IMR-90 (cell line): ENCODE measurements around the gene ZBTB14. TPM values are rescaled to one million over a fixed set of nuclear protein-coding genes. Genes with fewer than 3 reads are reported as not detected.

Experiments used
- ATAC-seq: fragments of 200-7000 bp; cut with Tn5 transposase; 2 replicates; pipeline ENCODE4 v1.9.1; 2020; ENCODE audit warnings: low read depth, mild to moderate bottlenecking, moderate library complexity
- BruUV-seq: library from RNA; stranded (reverse); fragments of 400-500 nt; replicated peaks from 2 replicates; lab custom pipeline; 2021; lab: Mats Ljungman, UMichigan
- CTCF ChIA-PET: fragments of 300-600 bp; formaldehyde crosslinking; extraction: SDS; loops from one replicate; lab custom pipeline; 2021; ENCODE audit warnings: antibody characterized with exemption; lab: Yijun Ruan, JAX
- POLR2A ChIA-PET: fragments of 300-600 bp; sonication (Branson Sonifier 250); formaldehyde crosslinking; loops from one replicate; lab custom pipeline; 2022; ENCODE audit warnings: antibody characterized with exemption; ENCODE audit not compliant: unreplicated experiment; lab: Charles Lee
- DNase-seq: peaks from one replicate; pipeline ENCODE4 v3.0.0; 2013
- H2AFZ ChIP-seq: replicated peaks from 2 replicates; pipeline ENCODE3; 2013; ENCODE audit warnings: low read length, mild to moderate bottlenecking; ENCODE audit not compliant: poor library complexity
- H2AK5ac ChIP-seq: 2 replicates; pipeline ENCODE4 v1.6.1; 2013; ENCODE audit warnings: low read depth, low read length, inconsistent platforms
- H2AK9ac ChIP-seq: replicated peaks from 2 replicates; pipeline ENCODE3; 2013; ENCODE audit warnings: mild to moderate bottlenecking, low read depth, low read length, moderate library complexity; ENCODE audit not compliant: poor library complexity
- H2BK120ac ChIP-seq: 2 replicates; pipeline ENCODE4 v1.6.1; 2013; ENCODE audit warnings: low read depth, low read length, inconsistent platforms
- H2BK15ac ChIP-seq: 3 replicates; pipeline ENCODE4 v1.6.1; 2013; ENCODE audit warnings: low read depth, low read length, inconsistent platforms
- H2BK20ac ChIP-seq: 2 replicates; pipeline ENCODE4 v1.6.1; 2013; ENCODE audit warnings: low read depth, mild to moderate bottlenecking, inconsistent platforms, low read length, moderate library complexity
- H2BK5ac ChIP-seq: 2 replicates; pipeline ENCODE4 v1.6.1; 2013; ENCODE audit warnings: mild to moderate bottlenecking, low read depth, low read length, inconsistent platforms; ENCODE audit not compliant: poor library complexity, severe bottlenecking
- H3K14ac ChIP-seq: replicated peaks from 2 replicates; pipeline ENCODE4 v1.6.1; 2013; ENCODE audit warnings: low read depth, low read length, inconsistent platforms
- H3K18ac ChIP-seq: 2 replicates; pipeline ENCODE4 v1.6.1; 2013; ENCODE audit warnings: low read depth, low read length, control low read depth
- H3K23ac ChIP-seq: 2 replicates; pipeline ENCODE4 v1.6.1; 2013; ENCODE audit warnings: low read depth, low read length, inconsistent platforms
- H3K27ac ChIP-seq: 2 replicates; pipeline ENCODE4 v1.5.1; 2013; ENCODE audit warnings: mild to moderate bottlenecking, control low read depth, low read length; ENCODE audit not compliant: insufficient read depth
- H3K27me3 ChIP-seq: 2 replicates; pipeline ENCODE4 v1.6.1; 2013; ENCODE audit warnings: low read length; ENCODE audit not compliant: control insufficient read depth, insufficient read depth
- H3K36me3 ChIP-seq: 2 replicates; pipeline ENCODE4 v1.6.1; 2013; ENCODE audit warnings: low read length, mixed read lengths; ENCODE audit not compliant: control insufficient read depth, insufficient read depth
- H3K4ac ChIP-seq: 2 replicates; pipeline ENCODE4 v1.6.1; 2013; ENCODE audit warnings: low read depth, low read length, inconsistent platforms
- H3K4me1 ChIP-seq: 2 replicates; pipeline ENCODE4 v1.6.1; 2013; ENCODE audit warnings: low read length, mixed read lengths; ENCODE audit not compliant: control insufficient read depth, insufficient read depth
- H3K4me2 ChIP-seq: 2 replicates; pipeline ENCODE4 v1.6.1; 2013; ENCODE audit warnings: low read depth, mild to moderate bottlenecking, control low read depth, low read length, moderate library complexity
- H3K4me3 ChIP-seq: 2 replicates; pipeline ENCODE4 v1.5.1; 2013; ENCODE audit warnings: low read depth, mild to moderate bottlenecking, control low read depth, low read length, moderate library complexity; ENCODE audit not compliant: insufficient read depth
- H3K56ac ChIP-seq: 2 replicates; pipeline ENCODE4 v1.6.1; 2013; ENCODE audit warnings: low read length, inconsistent platforms; ENCODE audit not compliant: insufficient read depth; ENCODE audit errors: extremely low read depth
- H3K79me1 ChIP-seq, 2 experiments: 2 replicates each; pipeline ENCODE4 v1.6.1; 2013; ENCODE audit warnings: low read length in 2 of 2, inconsistent platforms in 1 of 2, low read depth in 1 of 2
- H3K9ac ChIP-seq: 2 replicates; pipeline ENCODE4 v1.6.1; 2013; ENCODE audit warnings: low read depth, low read length, control low read depth
- H3K9me1 ChIP-seq: 2 replicates; pipeline ENCODE4 v1.6.1; 2013; ENCODE audit warnings: low read length, inconsistent platforms; ENCODE audit not compliant: insufficient read depth
- H3K9me3 ChIP-seq: 2 replicates; pipeline ENCODE4 v1.6.1; 2013; ENCODE audit warnings: low read length; ENCODE audit not compliant: control insufficient read depth, insufficient read depth
- H4K20me1 ChIP-seq: 2 replicates; pipeline ENCODE4 v1.6.1; 2013; ENCODE audit warnings: low read length, inconsistent platforms; ENCODE audit not compliant: insufficient read depth
- H4K5ac ChIP-seq: 2 replicates; pipeline ENCODE4 v1.6.1; 2013; ENCODE audit warnings: mild to moderate bottlenecking, low read depth, low read length, control low read depth
- H4K8ac ChIP-seq, 2 experiments: 2 replicates each; pipeline ENCODE4 v1.6.1; 2013; ENCODE audit warnings: low read depth in 2 of 2, low read length in 2 of 2, control low read depth in 1 of 2, inconsistent platforms in 1 of 2
- H4K91ac ChIP-seq: 2 replicates; pipeline ENCODE4 v1.6.1; 2013; ENCODE audit warnings: low read depth, low read length, inconsistent platforms; ENCODE audit not compliant: insufficient read depth
- MAFK ChIP-seq: IDR thresholded peaks from 2 replicates; pipeline ENCODE4 v1.6.1; 2012; ENCODE audit warnings: low read depth, low read length, improper control_type of control experiment
- POLR2A ChIP-seq: IDR thresholded peaks from 2 replicates; pipeline ENCODE4 v1.6.1; 2012; ENCODE audit warnings: mild to moderate bottlenecking, low read depth, low read length
- SMC3 ChIP-seq: fragments of 150-350 bp; IDR thresholded peaks from 2 replicates; pipeline ENCODE4 v1.6.1; 2016; ENCODE audit warnings: low read depth, mild to moderate bottlenecking, antibody characterized with exemption, low read length, moderate library complexity
- WGBS, 2 experiments: methylation state at CpG; one replicate each; pipeline versions ENCODE4 v1.1.5 to v1.1.7; 2013; ENCODE audit warnings: missing lambda C conversion rate in 2 of 2; ENCODE audit not compliant: insufficient read length in 1 of 2; ENCODE audit errors: extremely low coverage in 2 of 2; 5-methylcytosine and 5-hydroxymethylcytosine counted together
- dilution Hi-C: fragments of 300-500 bp; cut with HindIII; formaldehyde crosslinking; loops from one replicate; pipeline ENCODE4 v1.14.3; 2018; ENCODE audit warnings: low sequenced_read_pairs; ENCODE audit not compliant: unreplicated experiment
- in situ Hi-C: fragments of 300-500 bp; cut with MboI; formaldehyde crosslinking; loops from 3 replicates; pipeline ENCODE4 v1.14.3; 2019; ENCODE audit warnings: low sequenced_read_pairs, inconsistent platforms, mixed read lengths
- intact Hi-C: fragments of 100-400 bp; cut with micrococcal nuclease; formaldehyde crosslinking; loops from 2 replicates; pipeline ENCODE4 v1.10.0; 2022
- polyA plus RNA-seq, 3 experiments: library from polyadenylated mRNA; depleted of rRNA; stranded (reverse); fragments of >200 nt; gene quantifications; 2 replicates each; pipeline ENCODE4 v1.2.3, GENCODE V29; 2012; ENCODE audit warnings: low replicate concordance in 1 of 3
- total RNA-seq: library from RNA; depleted of rRNA; stranded (reverse); fragments of >200 nt; gene quantifications from 2 replicates; pipeline ENCODE4 v1.2.3, GENCODE V29; 2012

Gene ZBTB14
- total and polyA plus RNA-seq, 2 of the 4 experiments (the other 2 are of a cell fraction): 5.8 to 9.1 TPM

GRCh38 chr18:5266721-5267120 lies 28.8 kb downstream of the ZBTB14 start:
- intact Hi-C loops (no loop called here), dilution Hi-C loops (no loop called here), in situ Hi-C loops (no loop called here)
- Histone ChIP-seq H4K5ac (no peak overlapping the region), H3K23ac (no peak overlapping the region), H3K4ac (no peak overlapping the region), H4K8ac (no peak overlapping the region), H2BK15ac (no peak overlapping the region), H4K91ac (no peak overlapping the region), H3K14ac (no peak overlapping the region), H2AK5ac (no peak overlapping the region), H2BK20ac (no peak overlapping the region), H3K9me3 (no peaks in the 10 kb centered on the region), H3K9ac (no peak overlapping the region), H3K27me3 (no peaks in the 10 kb centered on the region), H3K4me1 (no peaks in the 10 kb centered on the region), H3K9me1 (no peaks in the 10 kb centered on the region), H3K4me3 (no peak overlapping the region), H3K56ac (no peak overlapping the region), H4K20me1 (no peaks in the 10 kb centered on the region), H3K18ac (no peak overlapping the region), H2AFZ (no peak overlapping the region), H2BK5ac (no peak overlapping the region), H2BK120ac (no peak overlapping the region), H3K4me2 (no peak overlapping the region), H3K36me3 (no peaks in the 10 kb centered on the region), H3K79me1 (no peaks in the 10 kb centered on the region), H2AK9ac (no peak overlapping the region), H3K27ac (no peak overlapping the region)
- WGBS, 2 experiments: no CpG with 5 or more reads among the region's 3 CpGs
- BruUV-seq: no TSS peak
- POLR2A ChIA-PET: no interaction called here
- no peak for TF ChIP-seq POLR2A
- TF ChIP-seq SMC3: no peak
- TF ChIP-seq MAFK: peak; percentile 90
- CTCF ChIA-PET: no interaction called here
- ATAC-seq (no peak), DNase-seq (no peak)
